ENCODE measurements around the gene FEV.

The FEV gene

GRCh38 chr2:219017201-219017931 is 32.4 kb upstream of the FEV start:
- DNase-seq (ENCODE audit: low read depth in 2 of 2) = no peak

DNA sequence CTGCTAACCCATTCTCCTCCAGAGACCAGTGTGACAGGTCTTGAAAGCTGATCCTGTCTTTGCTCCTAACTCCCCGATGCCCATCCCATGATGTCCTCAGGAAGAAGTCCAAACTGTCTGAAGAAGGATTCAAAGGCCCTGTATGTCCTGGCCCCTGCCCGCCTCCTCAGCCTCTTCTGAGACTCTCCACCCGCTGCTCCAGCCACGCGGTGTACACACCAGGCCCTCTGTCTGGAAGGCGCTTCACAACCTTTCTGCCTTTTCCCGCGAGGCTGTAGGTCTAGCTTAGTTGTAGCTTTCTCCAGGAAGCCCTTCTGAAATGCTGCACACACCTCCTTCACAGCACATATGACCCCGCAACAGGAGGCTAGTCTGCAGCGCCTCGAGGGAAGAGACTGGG is 31.7 kb upstream of the FEV start:
- no peak for DNase-seq (ENCODE audit: low read depth in 2 of 2)

DNA sequence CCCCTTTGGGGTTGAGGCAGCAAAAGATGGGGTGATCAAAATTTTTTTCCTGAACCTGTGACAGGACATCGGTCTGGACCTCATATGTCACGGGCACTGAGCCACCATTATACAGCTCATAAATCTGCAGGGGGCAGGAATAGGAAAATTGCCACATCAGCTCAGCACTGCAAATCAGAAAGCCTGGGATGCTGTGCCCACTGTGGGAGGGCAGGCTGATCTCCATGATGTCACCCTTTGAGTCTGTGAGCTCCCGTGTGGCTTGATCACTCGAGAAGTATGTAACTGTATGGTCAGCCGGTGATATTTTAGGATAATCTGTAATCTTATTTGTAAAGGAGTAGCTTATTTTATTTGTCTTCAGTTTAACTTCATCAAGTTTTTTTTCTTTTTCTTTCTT is 25.9 kb upstream of the FEV start:
- no peak for DNase-seq (ENCODE audit: low read depth in 2 of 2)

GRCh38 chr2:219010162-219010756 is 25.3 kb upstream of the FEV start:
- no peak for DNase-seq (ENCODE audit: low read depth in 2 of 2)

- no peak for DNase-seq (ENCODE audit: low read depth in 2 of 2)
These were observed 24.3 kb upstream of the FEV start for GRCh38 chr2:219009294-219009693.

- no peak for DNase-seq (ENCODE audit: low read depth in 2 of 2)
These were observed 19.0 kb upstream of the FEV start for GRCh38 chr2:219003979-219004378.

DNA sequence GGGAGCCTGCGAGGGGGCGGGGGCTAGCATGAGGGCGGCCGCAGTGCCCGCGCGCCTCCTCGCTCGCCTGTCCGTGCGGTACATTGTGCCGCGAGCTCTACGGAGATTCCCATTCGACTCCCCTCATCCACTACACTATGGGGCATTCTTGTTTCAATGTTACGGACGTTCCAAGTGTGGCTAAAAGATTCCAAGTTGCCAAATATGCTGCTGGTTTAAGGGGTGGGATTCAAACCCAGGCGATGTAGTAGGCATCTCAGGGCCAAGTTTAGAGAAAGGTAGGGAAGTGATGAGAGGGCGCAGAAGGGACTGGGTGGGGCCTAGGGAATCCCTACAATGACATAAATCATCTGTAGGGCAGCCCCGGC is 18.3 kb upstream of the FEV start:
- DNase-seq (ENCODE audit: low read depth in 2 of 2) = no peak

DNA sequence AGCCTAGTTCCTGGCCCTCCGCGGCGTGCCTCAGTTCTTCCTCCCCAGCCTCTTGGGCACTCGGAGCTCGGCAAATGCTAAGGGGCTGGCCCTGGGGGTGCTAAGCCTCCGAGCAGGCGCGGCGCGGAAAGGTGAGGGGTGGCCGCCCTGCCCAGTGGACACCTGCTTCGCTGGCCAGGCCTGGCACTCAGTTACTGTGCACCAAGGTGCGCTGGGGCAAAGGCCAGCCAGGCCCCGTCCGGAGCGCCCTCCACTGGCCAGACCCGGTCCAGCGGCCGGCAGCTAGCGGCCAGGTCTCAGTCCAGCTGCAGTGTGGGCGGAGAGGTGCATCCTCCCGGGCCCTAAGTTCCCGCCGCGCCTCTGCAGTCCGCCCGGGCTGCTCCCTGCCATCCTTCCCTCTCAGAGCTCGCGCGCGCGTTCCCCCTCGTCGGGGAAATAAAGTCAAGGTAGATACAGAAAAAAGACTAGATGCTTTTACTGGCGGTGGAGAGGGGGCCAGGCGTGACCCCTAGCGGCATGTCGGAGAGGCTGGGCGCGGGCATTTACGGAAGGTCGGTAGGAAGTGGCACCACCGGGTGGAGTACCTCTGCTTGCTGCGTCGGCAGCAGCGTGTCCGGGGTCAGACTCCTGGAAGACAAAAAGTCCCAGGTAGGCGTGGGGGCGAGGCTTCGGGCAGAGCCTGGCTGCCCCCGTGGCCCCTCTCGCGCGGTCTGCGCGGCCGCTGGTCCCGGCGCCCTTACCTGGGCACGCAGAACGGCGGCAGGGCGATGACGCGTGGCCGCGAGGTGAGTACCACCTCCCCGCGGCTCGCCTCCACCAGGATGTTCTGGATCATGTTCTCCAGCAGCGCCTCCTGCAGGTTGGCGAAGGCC is 17.6 kb upstream of the FEV start:
- DNase-seq (ENCODE audit: low read depth in 2 of 2) = no peak

- DNase-seq (ENCODE audit: low read depth in 2 of 2) = no peak
These were observed 16.8 kb upstream of the FEV start for GRCh38 chr2:219001577-219002394.

- DNase-seq (ENCODE audit: low read depth in 2 of 2) = no peak
These were observed 16.2 kb upstream of the FEV start for GRCh38 chr2:219001100-219001576.

DNA sequence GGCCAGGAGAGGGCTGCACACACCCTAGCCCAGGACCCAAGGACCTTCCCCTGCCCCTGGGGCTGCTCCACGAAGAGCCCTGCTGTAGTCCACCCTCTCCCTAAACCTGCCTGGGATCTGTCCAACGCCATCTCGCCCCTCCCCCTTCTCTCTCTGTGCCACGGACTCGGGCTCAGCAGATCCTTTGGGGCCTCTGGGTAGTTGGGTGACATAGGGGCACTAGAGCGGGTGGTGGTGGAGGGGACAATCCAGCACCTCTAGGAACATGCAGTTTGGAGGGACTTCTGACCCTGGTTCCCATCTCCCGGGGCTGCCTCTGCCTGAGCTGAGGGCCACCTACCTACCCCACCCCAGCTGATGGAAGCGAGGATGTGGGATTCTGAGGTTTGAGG is 15.6 kb upstream of the FEV start:
- no peak for DNase-seq (ENCODE audit: low read depth in 2 of 2)

DNA sequence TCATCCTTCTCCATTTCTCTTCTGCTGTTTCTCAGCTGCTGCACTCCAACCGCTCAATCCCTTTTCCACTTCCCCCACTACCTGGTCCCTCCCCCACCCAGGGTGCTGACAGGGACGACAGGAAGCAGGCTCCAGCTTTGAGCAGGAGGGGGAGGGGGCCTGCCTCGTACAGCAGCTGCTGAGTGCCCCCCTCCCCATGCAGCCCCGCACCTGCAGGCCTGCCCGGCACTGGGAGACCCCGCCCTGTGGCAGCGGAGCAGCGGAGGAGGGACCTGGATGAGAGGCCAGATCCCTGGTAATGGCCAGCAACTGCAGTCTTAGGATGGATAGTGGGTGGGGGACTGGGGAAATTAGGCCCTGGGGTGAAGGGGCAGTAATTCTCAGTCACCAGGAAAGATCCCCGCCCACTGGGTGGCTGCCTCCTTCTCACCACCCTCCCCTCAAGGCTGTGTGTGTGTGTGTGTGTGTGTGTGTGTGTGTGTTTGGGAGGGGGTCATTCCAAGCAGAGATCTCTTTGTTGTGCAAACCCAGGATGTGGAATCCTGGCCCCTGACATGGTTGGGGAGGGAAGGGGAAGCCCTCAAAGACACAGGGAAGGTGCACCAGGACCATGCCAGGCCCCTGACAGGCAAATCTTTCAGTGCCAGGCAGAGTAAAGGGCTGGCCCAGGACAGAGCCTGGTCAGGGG is 15.0 kb upstream of the FEV start:
- DNase-seq (ENCODE audit: low read depth in 2 of 2) = no peak

- DNase-seq (ENCODE audit: low read depth in 2 of 2) = no peak
These were observed 14.3 kb upstream of the FEV start for GRCh38 chr2:218999021-218999880.

DNA sequence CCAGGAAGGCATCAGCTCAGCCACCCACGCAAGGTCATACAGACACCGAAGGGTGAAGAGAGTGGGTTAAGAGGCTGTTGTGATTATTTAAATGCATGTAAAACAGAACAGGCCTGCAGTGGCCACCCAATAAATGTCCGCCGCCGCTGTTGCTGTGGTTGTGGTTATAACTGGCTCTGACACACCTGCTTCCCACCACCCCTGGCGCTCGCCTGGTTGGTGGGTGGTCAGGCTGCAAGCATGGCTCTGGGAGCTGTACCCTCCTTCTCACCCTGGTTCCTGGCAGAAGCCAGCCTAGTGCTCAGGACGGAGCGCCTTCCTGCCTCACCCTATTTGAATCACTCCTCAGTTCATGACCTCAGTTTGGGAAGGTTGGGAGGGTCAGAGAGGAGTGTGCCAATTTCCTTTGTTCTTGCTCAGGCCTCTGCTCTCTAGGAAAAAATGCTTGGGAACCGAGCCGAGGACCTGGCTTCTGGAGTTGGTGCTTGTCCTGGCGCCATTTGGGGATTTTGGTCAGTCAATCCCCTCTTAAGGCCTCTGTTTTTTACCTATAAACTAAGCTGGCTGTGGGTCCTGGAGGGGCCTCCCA is 13.5 kb upstream of the FEV start:
- DNase-seq (ENCODE audit: low read depth in 2 of 2) = no peak

DNA sequence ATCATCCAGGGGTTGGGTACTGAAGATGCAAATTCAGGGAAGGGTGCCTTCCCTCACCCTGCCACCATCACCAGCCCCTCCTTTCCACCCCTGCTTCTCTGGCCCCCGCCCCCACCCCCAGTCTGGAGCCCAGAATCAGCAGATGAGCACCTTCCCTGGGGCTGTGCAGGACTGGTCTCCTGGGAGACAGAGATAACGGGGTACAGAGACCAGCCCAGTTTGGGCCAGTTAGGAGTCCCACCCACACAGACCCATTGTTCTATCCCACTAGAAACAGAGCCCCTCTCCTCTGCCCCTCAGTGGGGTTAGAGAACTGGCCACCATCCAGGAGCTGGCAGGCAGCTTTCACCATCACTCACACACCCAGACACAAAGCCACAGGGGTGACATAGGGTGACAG is 12.7 kb upstream of the FEV start:
- DNase-seq (ENCODE audit: low read depth in 2 of 2) = no peak

- DNase-seq (ENCODE audit: low read depth in 2 of 2) = no peak
These were observed 12.0 kb upstream of the FEV start for GRCh38 chr2:218996937-218997336.

GRCh38 chr2:218995972-218996711 is 11.2 kb upstream of the FEV start:
- peak; percentile 48 to 57 for DNase-seq (ENCODE audit: low read depth in 2 of 2)

DNA sequence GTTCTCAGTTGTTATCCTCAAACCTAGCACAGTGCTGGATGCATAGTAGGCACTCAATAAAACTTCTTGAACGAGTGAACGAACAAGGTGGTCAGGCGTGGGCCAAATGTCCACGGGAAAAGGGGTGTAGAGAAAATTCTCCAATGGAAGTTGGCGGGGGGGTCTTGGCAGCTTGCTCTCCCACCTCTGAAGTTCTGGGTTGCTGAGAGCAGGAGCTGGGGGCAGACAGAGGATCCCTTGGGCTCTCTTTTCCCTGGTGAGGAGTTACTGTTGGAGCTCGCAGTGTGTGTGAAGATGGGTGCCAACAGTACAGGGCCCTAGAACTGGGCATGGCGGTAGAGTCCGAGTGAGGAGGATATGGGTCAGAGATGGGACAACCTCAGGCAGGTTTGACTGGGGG is 10.6 kb upstream of the FEV start:
- no peak for DNase-seq (ENCODE audit: low read depth in 2 of 2)

Data from stimulated activated CD8-positive, alpha-beta memory T cell treated with anti-CD3 and anti-CD28 coated beads, Interleukin-2, amount 100 ng/mL, for 1 hour (primary cell).